Fibroblast of the conjunctiva (primary cell): Measurements from ENCODE around the gene NAA60.
"Not testable (repeated sequence)": the region's sequence is repeated elsewhere in the genome, so short reads cannot be mapped to it uniquely, and the experiment has no call there.

Source experiments
- DNase-seq: peaks from one replicate; pipeline ENCODE4 v3.0.0-alpha.2; 2010; ENCODE audit warnings: low read depth

The NAA60 gene

GRCh38 chr16:3465301-3465700, 21.8 kb downstream of the NAA60 start:
- DNase-seq: no peak

DNA sequence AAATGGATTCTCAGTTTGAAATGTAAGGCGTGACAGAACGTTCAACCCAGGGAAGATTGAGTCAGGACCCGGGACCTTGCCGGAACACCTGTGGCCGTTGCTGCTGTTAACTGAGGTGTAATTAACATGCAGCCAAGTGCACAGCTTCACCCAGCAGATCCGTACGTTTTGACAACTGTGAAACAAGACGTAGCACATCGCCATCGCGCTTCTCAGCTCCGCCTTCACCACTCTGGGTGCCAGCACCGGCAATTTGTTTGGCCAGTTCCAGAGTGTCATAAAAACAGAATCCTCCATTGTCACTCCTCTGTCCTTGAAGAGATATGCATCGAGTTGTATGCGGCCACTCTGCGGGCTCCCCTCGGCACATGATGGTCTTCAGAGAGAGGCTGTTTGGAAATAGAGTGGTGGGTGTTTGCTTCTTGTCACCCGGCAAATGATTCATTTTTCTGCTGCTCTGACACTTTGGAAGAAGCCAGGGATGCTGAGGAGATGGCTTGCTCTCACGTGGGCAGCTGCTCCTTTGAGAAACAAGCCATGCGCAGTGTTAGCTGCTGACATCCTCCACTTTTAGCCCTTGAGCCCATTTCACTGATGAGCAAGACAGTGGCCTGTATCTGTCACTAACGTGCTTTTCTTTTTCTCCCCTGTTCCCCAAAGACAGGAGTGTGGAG, 22.6 kb downstream of the NAA60 start:
- DNase-seq: no peak

GRCh38 chr16:3467182-3467581, 23.7 kb downstream of the NAA60 start:
- DNase-seq: no peak

- no peak for DNase-seq
Measured at GRCh38 chr16:3467921-3468320, 24.4 kb downstream of the NAA60 start.

- no peak for DNase-seq
Measured at GRCh38 chr16:3468501-3468900, 25.0 kb downstream of the NAA60 start.

GRCh38 chr16:3469736-3470135, 26.3 kb downstream of the NAA60 start:
- DNase-seq: no peak

GRCh38 chr16:3470723-3471122, 27.2 kb downstream of the NAA60 start:
- DNase-seq: no peak

- DNase-seq: no peak
Measured at GRCh38 chr16:3471518-3472176, 28.2 kb downstream of the NAA60 start.

- no peak for DNase-seq
Measured at GRCh38 chr16:3472878-3473595, 29.6 kb downstream of the NAA60 start.

DNA sequence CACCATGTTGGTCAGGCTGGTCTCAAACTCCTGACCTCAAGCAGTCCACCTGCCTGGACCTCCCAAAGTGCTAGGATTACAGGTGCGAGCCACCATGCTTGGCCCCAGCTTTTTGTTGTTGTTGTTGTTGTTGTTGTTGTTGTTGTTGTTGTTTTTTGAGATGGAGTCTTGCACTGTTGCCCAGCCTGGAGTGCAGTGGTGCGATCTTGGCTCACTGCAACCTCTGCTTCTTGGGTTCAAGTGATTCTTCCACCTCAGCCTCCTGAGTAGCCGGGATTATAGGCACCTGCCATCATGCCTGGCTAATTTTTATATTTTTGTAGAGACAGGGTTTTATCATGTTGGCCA, 30.1 kb downstream of the NAA60 start:
- not testable (repeated sequence) for DNase-seq

GRCh38 chr16:3474136-3474779, 30.8 kb downstream of the NAA60 start:
- DNase-seq: no peak

- not testable (repeated sequence) for DNase-seq
Measured at GRCh38 chr16:3474870-3475269, 31.4 kb downstream of the NAA60 start.

- no peak for DNase-seq
Measured at GRCh38 chr16:3475604-3476375, 32.3 kb downstream of the NAA60 start.

DNA sequence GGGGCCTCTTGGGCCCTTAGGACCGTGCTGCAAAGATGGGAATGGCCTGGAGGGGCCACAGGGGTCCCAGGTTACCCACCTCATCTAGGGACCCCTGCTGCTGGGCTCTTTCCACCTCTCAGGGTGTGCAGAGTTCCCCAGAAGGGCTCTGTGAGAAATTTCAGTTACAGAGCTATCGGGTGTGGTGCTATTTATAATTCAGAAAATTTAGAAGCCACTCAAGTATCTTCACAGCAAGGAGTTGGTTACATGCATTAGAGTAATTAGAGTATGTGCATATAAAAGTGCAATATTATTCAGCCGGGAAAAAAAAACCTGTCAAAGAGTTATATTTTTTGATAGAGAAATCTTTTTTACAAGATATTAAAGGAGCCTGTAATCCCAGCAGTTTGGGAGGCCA, 32.9 kb downstream of the NAA60 start:
- DNase-seq: no peak

GRCh38 chr16:3478242-3478925, 34.9 kb downstream of the NAA60 start:
- no peak for DNase-seq

DNA sequence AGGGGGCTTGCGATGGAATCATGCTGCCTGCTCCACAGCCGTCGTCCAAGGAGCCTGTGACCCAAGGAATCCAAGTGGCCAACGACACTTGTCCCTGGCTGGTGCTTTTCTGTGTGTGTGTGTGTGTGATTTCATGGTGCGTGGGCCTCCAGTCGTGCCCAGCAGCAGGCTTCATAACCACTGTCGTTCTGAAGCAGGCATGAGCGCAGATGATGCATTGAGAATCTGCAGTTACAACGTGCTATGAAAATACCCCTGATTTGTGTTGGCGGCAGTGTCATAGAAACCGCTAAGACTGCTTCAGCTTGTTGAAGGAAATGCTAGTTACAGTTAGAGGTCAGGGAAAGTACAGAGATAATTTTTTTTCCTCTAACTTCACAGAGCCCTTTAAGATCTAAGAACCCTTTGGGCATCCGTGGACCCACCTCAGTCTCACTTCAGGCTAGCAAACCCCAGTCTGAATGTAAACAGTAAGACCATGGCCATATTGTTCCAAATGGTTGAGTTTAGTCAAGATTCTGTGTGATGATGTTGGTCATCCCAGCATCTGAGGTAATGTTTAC, 36.3 kb downstream of the NAA60 start:
- DNase-seq: no peak

GRCh38 chr16:3480901-3481695, 37.6 kb downstream of the NAA60 start:
- no peak for DNase-seq

DNA sequence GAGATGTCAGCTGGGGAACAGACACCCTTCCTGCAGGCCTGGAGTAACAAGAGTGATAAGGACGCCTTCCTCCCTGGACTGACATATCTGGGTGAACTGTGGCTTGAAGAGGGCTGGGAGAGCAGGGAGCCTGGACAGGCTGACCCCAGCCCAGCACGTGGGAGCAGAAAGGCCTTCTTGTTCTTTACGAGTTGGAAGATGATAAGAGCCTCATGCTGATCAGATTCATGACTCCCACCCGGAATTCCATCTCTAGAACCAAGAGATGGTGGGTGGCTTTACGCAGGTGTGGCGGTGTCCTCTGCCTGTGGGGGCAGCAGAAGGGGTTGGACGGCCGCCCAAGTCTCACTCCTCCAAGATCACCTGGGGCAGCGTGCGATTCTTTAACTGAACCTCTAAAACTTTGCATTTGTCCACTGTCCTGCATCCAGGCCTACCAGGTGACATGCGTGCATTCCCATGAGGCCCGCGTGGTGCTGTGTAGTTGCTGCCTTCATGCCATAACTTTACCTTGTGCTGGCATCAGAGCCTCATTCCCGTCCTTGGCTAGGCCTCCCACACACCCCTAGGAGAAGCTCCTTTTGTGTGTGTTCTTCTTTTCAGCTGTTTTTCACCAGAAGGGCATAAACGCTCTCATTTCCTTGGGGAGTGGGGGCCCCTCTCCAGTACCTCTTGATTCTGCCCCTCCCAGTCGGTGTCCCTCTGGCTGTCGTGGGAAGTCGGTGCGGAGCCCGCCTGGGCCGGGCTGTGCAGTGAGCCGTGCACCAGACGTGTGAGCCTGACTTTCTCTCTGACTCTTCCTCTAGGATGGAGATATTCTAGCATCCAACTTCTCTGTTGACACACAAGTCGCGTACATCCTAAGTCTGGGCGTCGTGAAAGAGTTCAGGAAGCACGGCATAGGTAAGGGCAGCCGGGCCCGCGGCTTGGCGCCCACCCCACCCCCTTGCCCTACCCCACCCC, 38.5 kb downstream of the NAA60 start:
- DNase-seq: no peak

- no peak for DNase-seq
Measured at GRCh38 chr16:3482659-3483241, 39.3 kb downstream of the NAA60 start.
